OCI-LY3 (cell line): Measurements from ENCODE around the gene ZNF692.

ENCODE experiments used
- CTCF ChIP-seq: fragments of 200-600, 300-600 bp; sonication (generic); IDR thresholded peaks from 2 replicates; pipeline ENCODE4 v1.5.1; 2014; ENCODE audit warnings: antibody characterized with exemption, low read length, low read depth
- EZH2phosphoT487 ChIP-seq: fragments of 200-600 bp; shearing (Covaris generic); IDR thresholded peaks from 2 replicates; pipeline ENCODE4 v1.6.1; 2018; ENCODE audit warnings: antibody characterized with exemption, mixed run types, low read depth

DNA sequence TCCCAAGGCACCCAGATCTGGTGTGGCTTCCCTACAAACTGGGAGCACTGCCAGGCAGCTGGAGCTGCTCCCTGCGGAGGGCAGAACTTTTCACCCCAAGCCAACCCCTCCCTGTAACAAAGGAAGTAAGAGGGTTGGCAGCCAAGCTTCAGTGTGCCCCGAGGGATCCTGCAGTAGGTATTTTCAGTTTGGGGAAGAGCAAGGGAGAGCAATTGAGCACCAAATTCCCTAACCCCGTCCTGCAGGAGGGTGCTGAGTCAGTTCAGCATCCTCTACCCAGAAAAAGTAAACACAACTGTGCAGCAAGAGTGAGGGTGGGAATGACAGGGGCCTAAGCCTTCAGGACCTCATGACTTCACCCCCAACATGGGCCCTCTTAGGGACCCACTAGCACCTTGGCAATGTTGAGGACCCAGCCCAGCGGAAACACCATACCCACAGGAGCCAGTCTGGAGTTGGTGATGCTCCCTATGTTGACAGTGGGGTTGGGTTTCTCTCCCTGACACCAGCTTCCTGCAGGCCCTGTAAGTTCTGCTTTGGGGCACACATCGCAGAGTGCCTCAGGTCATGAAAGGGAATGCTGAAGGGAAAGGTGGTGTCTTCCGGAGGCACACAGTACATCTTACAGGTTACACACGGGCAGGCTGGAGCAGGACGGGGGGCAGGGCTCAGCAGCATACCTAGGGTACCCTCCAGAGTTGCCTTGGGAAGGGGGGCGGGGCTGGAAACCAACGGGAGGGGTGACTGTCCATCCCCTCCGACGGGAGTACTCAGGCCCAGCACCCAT is 48.0 kb downstream of the ZNF692 start:
- TF ChIP-seq CTCF (no peak), EZH2phosphoT487 (no peak)
